Naive B cell (primary cell): ENCODE measurements around the gene GTSF1L. TPM values are rescaled to one million over a fixed set of nuclear protein-coding genes. Genes with fewer than 3 reads are reported as not detected.

Experiments used
- ATAC-seq, 2 donors: fragments of 150-1000 bp; cut with Tn5 transposase; 2 replicates each; pipeline ENCODE4 v1.10.0; 2021; ENCODE audit warnings: low read depth in 2 of 2, mild to moderate bottlenecking in 2 of 2, moderate library complexity in 2 of 2
- DNase-seq: peaks from one replicate; pipeline ENCODE4 v3.0.0; 2022
- H3K27ac Mint-ChIP-seq, 6 donors: one replicate each; pipeline ENCODE4 v1.8.0; 2020 to 2022; ENCODE audit warnings: mild to moderate bottlenecking in 6 of 6, mixed read lengths in 6 of 6, moderate library complexity in 5 of 6, inconsistent platforms in 2 of 6
- H3K27me3 Mint-ChIP-seq, 3 donors: one replicate each; pipeline ENCODE4 v1.8.0; 2021 to 2022; ENCODE audit warnings: mixed read lengths in 3 of 3, mild to moderate bottlenecking in 1 of 3
- H3K36me3 Mint-ChIP-seq, 2 donors: one replicate each; pipeline ENCODE4 v1.8.0; 2020 to 2022; ENCODE audit warnings: mixed read lengths in 2 of 2, inconsistent platforms in 1 of 2, mild to moderate bottlenecking in 1 of 2
- H3K4me1 Mint-ChIP-seq, 3 donors: one replicate each; pipeline ENCODE4 v1.8.0; 2020 to 2022; ENCODE audit warnings: mixed read lengths in 3 of 3, inconsistent platforms in 1 of 3, mild to moderate bottlenecking in 1 of 3, moderate library complexity in 1 of 3
- H3K4me3 Mint-ChIP-seq, 8 donors: one replicate each; pipeline ENCODE4 v1.8.0; 2020 to 2022; ENCODE audit warnings: mild to moderate bottlenecking in 8 of 8, mixed read lengths in 8 of 8, moderate library complexity in 8 of 8, inconsistent platforms in 2 of 8
- H3K9me3 Mint-ChIP-seq, 7 donors: one replicate each; pipeline ENCODE4 v1.8.0; 2020 to 2022; ENCODE audit warnings: mixed read lengths in 7 of 7, mild to moderate bottlenecking in 5 of 7, inconsistent platforms in 2 of 7, moderate library complexity in 1 of 7
- polyA plus RNA-seq, 6 donors: library from polyadenylated mRNA; unstranded; fragments of 300-500 nt; fragmentation: Illumina TruSeq; gene quantifications; one replicate each; pipeline ENCODE4 v1.2.3, GENCODE V29; 2021; ENCODE audit warnings: low read depth in 6 of 6

GTSF1L gene
- polyA plus RNA-seq, 6 donors from 2014 or later, result 0.81 to 0.96 TPM; not detected in 4

GRCh38 chr20:43721429-43722152 is 5.2 kb downstream of the GTSF1L start:
- no peaks in the 10 kb centered on the region for H3K27me3 Mint-ChIP-seq
- ATAC-seq, result no peak
- peaks cover 0 to 4% of the 10 kb centered on the region in 2 donors for H3K36me3 Mint-ChIP-seq
- peak overlapping the region in 1 of 8 donors; percentile 25 for H3K4me3 Mint-ChIP-seq
- H3K27ac Mint-ChIP-seq, result peak overlapping the region in 1 of 6 donors; percentile 59
- H3K4me1 Mint-ChIP-seq, result peaks cover 7 to 25% (median 8%) of the 10 kb centered on the region in 3 donors
- peaks cover 0 to 4% (median 0%) of the 10 kb centered on the region in 7 donors for H3K9me3 Mint-ChIP-seq
- no peak for DNase-seq

DNA sequence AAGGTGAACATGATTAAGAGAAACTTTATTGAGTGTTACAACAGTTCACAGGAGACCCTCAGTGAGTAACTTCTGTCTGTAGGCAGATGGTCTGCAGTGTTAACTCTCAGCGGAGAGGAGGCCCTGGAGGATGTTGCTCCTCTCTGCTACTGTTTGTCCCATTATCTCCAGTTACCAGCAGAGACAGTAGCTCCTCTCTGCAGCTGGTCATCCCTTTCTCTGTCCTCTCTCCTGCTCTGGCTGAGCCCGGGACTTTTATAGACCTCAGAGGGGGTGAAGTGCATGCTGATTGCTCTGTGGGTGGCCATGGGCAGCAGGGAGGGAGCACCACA is 5.7 kb downstream of the GTSF1L start:
- peaks cover 0 to 4% (median 0%) of the 10 kb centered on the region in 7 donors for H3K9me3 Mint-ChIP-seq
- peak overlapping the region in 1 of 8 donors; percentile 25 for H3K4me3 Mint-ChIP-seq
- DNase-seq, result no peak
- H3K4me1 Mint-ChIP-seq, result peaks cover 7 to 25% (median 8%) of the 10 kb centered on the region in 3 donors
- no peak for ATAC-seq
- no peaks in the 10 kb centered on the region for H3K27me3 Mint-ChIP-seq
- peak overlapping the region in 1 of 6 donors; percentile 20 for H3K27ac Mint-ChIP-seq
- H3K36me3 Mint-ChIP-seq, result peaks cover 0 to 4% of the 10 kb centered on the region in 2 donors

GRCh38 chr20:43720007-43720406 is 6.8 kb downstream of the GTSF1L start:
- Mint-ChIP-seq H3K9me3 (peaks cover 0 to 4% (median 0%) of the 10 kb centered on the region in 7 donors), H3K36me3 (peaks cover 0 to 4% of the 10 kb centered on the region in 2 donors), H3K4me3 (no peak overlapping the region), H3K27me3 (no peaks in the 10 kb centered on the region), H3K27ac (no peak overlapping the region), H3K4me1 (peaks cover 7 to 23% (median 8%) of the 10 kb centered on the region in 3 donors)
- no peak for DNase-seq
- ATAC-seq, result no peak

GRCh38 chr20:43717616-43717995 is 9.2 kb downstream of the GTSF1L start:
- Mint-ChIP-seq H3K9me3 (peaks cover 0 to 4% (median 0%) of the 10 kb centered on the region in 7 donors), H3K36me3 (peaks cover 0 to 4% of the 10 kb centered on the region in 2 donors), H3K27me3 (no peaks in the 10 kb centered on the region), H3K4me1 (peaks cover 0 to 8% (median 4%) of the 10 kb centered on the region in 3 donors), H3K27ac (peak overlapping the region in 1 of 6 donors; percentile 32), H3K4me3 (no peak overlapping the region)
- DNase-seq (no peak), ATAC-seq (no peak)

GRCh38 chr20:43716757-43717615 is 9.8 kb downstream of the GTSF1L start:
- DNase-seq, result no peak
- no peaks in the 10 kb centered on the region for H3K27me3 Mint-ChIP-seq
- H3K36me3 Mint-ChIP-seq, result peaks cover 0 to 4% of the 10 kb centered on the region in 2 donors
- H3K9me3 Mint-ChIP-seq, result peaks cover 0 to 4% (median 0%) of the 10 kb centered on the region in 7 donors
- H3K4me3 Mint-ChIP-seq, result no peak overlapping the region
- peaks cover under 1 to 5% (median 1%) of the 10 kb centered on the region in 3 donors for H3K4me1 Mint-ChIP-seq
- no peak for ATAC-seq
- peak overlapping the region in 4 of 6 donors; percentile 19 to 55 (median 25) for H3K27ac Mint-ChIP-seq

- Mint-ChIP-seq H3K4me3 (no peak overlapping the region), H3K4me1 (peaks cover 7 to 12% (median 9%) of the 10 kb centered on the region in 3 donors), H3K9me3 (peaks cover 0 to 4% (median 0%) of the 10 kb centered on the region in 7 donors), H3K27ac (peak overlapping the region in 1 of 6 donors; percentile 55), H3K36me3 (peaks cover 0 to 4% of the 10 kb centered on the region in 2 donors), H3K27me3 (no peaks in the 10 kb centered on the region)
- ATAC-seq (no peak), DNase-seq (no peak)
Observed at GRCh38 chr20:43716123-43716522, 10.7 kb downstream of the GTSF1L start.

DNA sequence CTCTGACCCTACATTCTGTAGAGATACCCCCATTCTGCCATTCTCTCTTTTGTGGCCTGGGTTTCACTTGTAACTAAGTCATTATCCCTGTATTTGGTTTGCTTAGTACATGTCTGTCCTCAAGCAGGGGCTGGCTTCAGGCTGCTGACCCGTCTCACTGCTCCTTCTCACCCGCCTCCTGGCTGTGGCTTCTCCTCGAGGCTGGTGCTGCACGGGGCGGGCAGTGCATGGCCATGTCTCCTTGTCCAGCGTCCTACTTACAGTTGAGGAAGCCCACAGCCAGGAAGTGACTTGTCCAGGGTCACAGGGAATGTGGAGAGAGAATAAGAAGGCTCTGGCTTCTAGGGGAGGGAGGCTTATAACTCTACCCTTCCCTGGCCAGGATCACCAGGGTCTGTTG is 11.3 kb downstream of the GTSF1L start:
- H3K27ac Mint-ChIP-seq, result no peak overlapping the region
- H3K36me3 Mint-ChIP-seq, result peaks cover 0 to 4% of the 10 kb centered on the region in 2 donors
- H3K4me3 Mint-ChIP-seq, result no peak overlapping the region
- no peaks in the 10 kb centered on the region for H3K27me3 Mint-ChIP-seq
- ATAC-seq (no peak), DNase-seq (no peak)
- H3K4me1 Mint-ChIP-seq, result peaks cover 14 to 18% (median 15%) of the 10 kb centered on the region in 3 donors
- peaks cover 0 to 4% (median 0%) of the 10 kb centered on the region in 7 donors for H3K9me3 Mint-ChIP-seq

DNA sequence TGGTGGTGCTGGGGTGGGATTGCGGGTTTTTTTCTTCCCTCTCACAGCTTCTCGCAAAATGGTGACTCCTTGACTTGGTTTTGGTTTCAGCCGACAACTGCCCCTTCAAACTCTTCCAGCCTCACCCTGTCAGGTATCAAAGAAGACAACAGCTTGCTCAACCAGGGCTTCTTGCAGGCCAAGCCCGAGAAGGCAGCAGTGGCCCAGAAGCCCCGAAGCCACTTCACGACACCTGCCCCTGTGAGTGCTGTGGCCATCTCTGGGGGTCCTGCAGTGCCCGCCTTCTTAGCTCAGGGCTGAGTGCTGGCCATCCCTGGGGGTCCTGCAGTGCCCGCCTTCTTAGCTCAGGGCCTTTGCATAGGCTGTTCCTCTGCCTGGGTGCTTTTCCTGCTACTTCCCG is 11.8 kb downstream of the GTSF1L start:
- no peak for DNase-seq
- H3K36me3 Mint-ChIP-seq, result peaks cover 0 to 4% of the 10 kb centered on the region in 2 donors
- no peak for ATAC-seq
- no peak overlapping the region for H3K4me3 Mint-ChIP-seq
- peaks cover 0 to 2% (median 0%) of the 10 kb centered on the region in 7 donors for H3K9me3 Mint-ChIP-seq
- peak overlapping the region in 2 of 6 donors; percentile 37 to 70 for H3K27ac Mint-ChIP-seq
- no peaks in the 10 kb centered on the region for H3K27me3 Mint-ChIP-seq
- peaks cover 18 to 23% (median 20%) of the 10 kb centered on the region in 3 donors for H3K4me1 Mint-ChIP-seq

GRCh38 chr20:43711098-43711654 is 15.6 kb downstream of the GTSF1L start:
- no peak for DNase-seq
- Mint-ChIP-seq H3K27ac (peak overlapping the region; percentile 67 to 94 (median 80)), H3K27me3 (no peaks in the 10 kb centered on the region), H3K36me3 (peaks cover 0 to 2% of the 10 kb centered on the region in 2 donors), H3K4me1 (peaks cover 24 to 28% (median 27%) of the 10 kb centered on the region in 3 donors), H3K9me3 (no peaks in the 10 kb centered on the region), H3K4me3 (peak overlapping the region in 5 of 8 donors; percentile 15 to 78 (median 31))
- ATAC-seq, result peak; percentile 27 to 34

DNA sequence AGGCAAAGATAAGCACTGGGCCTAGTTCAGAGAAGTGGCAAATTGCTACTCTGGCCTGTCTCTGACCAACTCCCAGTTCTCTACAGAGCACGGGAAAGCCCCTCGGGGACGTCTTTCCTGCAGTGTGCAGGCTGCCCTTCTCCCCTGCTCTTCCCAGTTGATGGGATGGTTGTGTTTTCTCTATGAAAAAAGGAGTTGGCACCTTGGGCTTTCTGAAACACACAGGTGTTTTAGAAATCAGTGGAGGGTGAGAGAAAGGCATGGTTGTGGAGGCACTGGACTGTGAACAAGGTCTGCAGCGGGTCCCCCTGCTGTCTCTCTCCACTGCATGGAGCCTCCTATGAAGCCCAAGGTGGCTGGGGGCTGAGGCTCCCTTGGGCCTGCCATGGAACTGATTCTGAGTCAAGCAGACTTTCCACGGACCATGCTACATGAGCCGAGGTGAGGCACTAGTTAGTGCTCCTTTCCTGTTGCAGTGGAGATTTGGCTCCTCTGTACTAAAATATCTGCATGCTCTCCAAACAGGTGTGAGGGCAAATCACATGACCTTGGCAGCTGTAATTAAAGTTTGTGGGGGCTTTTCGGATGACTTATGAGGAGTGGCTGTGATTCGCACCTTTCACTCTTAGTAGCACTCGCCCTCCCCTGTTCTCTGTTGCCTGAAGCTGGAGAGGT is 16.3 kb downstream of the GTSF1L start:
- DNase-seq (no peak), ATAC-seq (peak; percentile 68 to 69)
- Mint-ChIP-seq H3K4me3 (peak overlapping the region in 5 of 8 donors; percentile 15 to 78 (median 61)), H3K36me3 (peaks cover 0 to 5% of the 10 kb centered on the region in 2 donors), H3K4me1 (peaks cover 24 to 28% (median 27%) of the 10 kb centered on the region in 3 donors), H3K9me3 (no peaks in the 10 kb centered on the region), H3K27ac (peak overlapping the region; percentile 27 to 94 (median 85)), H3K27me3 (no peaks in the 10 kb centered on the region)

DNA sequence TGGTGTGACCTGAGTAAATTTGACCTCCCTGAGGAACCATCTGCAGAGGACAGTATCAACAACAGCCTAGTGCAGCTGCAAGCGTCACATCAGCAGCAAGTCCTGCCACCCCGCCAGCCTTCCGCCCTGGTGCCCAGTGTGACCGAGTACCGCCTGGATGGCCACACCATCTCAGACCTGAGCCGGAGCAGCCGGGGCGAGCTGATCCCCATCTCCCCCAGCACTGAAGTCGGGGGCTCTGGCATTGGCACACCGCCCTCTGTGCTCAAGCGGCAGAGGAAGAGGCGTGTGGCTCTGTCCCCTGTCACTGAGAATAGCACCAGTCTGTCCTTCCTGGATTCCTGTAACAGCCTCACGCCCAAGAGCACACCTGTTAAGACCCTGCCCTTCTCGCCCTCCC is 24.3 kb downstream of the GTSF1L start:
- Mint-ChIP-seq H3K4me1 (peaks cover 0 to 4% (median 2%) of the 10 kb centered on the region in 3 donors), H3K4me3 (no peak overlapping the region), H3K27me3 (no peaks in the 10 kb centered on the region), H3K9me3 (no peaks in the 10 kb centered on the region), H3K27ac (peak overlapping the region in 2 of 6 donors; percentile 54 to 59), H3K36me3 (peaks cover 7 to 11% of the 10 kb centered on the region in 2 donors)
- DNase-seq, result no peak
- no peak for ATAC-seq

DNA sequence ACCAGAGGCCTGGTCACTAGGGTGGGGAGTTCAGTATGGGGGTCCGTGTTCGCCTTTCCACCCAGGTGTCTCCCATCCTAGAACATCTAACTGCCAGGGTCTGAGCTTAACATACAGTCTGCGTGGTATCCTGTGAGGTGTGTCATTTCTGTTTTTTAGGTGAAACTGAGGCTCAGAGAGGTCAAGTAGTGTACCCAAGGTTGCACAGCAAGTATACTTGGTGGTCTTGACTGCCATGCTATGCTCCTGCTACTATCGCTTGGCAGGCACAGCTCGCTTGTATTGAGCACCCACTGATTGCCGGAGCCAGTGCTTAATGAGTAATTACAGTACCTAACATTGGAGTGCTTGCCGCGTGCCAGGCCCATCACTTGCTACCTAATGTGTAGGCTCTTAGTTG is 26.2 kb downstream of the GTSF1L start:
- ATAC-seq (no peak), DNase-seq (no peak)
- H3K36me3 Mint-ChIP-seq, result peaks cover 6 to 7% of the 10 kb centered on the region in 2 donors
- H3K4me3 Mint-ChIP-seq, result no peak overlapping the region
- peak overlapping the region in 1 of 6 donors; percentile 18 for H3K27ac Mint-ChIP-seq
- H3K9me3 Mint-ChIP-seq, result no peaks in the 10 kb centered on the region
- peaks cover 0 to 4% (median 2%) of the 10 kb centered on the region in 3 donors for H3K4me1 Mint-ChIP-seq
- H3K27me3 Mint-ChIP-seq, result no peaks in the 10 kb centered on the region
